G401.6 (cell line): ENCODE results near the gene GOLGA6L9.
"Not testable (repeated sequence)": the region's sequence is repeated elsewhere in the genome, so short reads cannot be mapped to it uniquely, and the experiment has no call there.

Experiments used
- FAIRE-seq: peaks from 2 replicates; lab custom pipeline; 2012; peaks lifted over from hg19 to GRCh38; lab: Jason Lieb, UNC

Gene GOLGA6L9

GRCh38 chr15:82429693-82430092, at the start of gene GOLGA6L9:
Gene GOLGA6L9, plus strand, starts transcription at chr15:82429816. Its CDS starts 264 bp downstream, at chr15:82430080.
- not testable (repeated sequence) for FAIRE-seq

- not testable (repeated sequence) for FAIRE-seq
Measured at GRCh38 chr15:82381330-82381955, 48.2 kb upstream of the GOLGA6L9 start.

- not testable (repeated sequence) for FAIRE-seq
Measured at GRCh38 chr15:82387209-82387608, 42.4 kb upstream of the GOLGA6L9 start.

GRCh38 chr15:82390152-82390551, 39.5 kb upstream of the GOLGA6L9 start:
- not testable (repeated sequence) for FAIRE-seq

- FAIRE-seq, result not testable (repeated sequence)
Measured at GRCh38 chr15:82392077-82392476, 37.5 kb upstream of the GOLGA6L9 start.

GRCh38 chr15:82393671-82394070, 35.9 kb upstream of the GOLGA6L9 start:
- no peak for FAIRE-seq

GRCh38 chr15:82395788-82396187, 33.8 kb upstream of the GOLGA6L9 start:
- not testable (repeated sequence) for FAIRE-seq

- FAIRE-seq, result no peak
Measured at GRCh38 chr15:82397817-82398216, 31.8 kb upstream of the GOLGA6L9 start.

GRCh38 chr15:82398785-82399184, 30.8 kb upstream of the GOLGA6L9 start:
- FAIRE-seq, result no peak

GRCh38 chr15:82399366-82400103, 30.1 kb upstream of the GOLGA6L9 start:
- FAIRE-seq, result not testable (repeated sequence)

- FAIRE-seq, result not testable (repeated sequence)
Measured at GRCh38 chr15:82401918-82402317, 27.7 kb upstream of the GOLGA6L9 start.

- FAIRE-seq, result not testable (repeated sequence)
Measured at GRCh38 chr15:82402341-82402740, 27.3 kb upstream of the GOLGA6L9 start.

GRCh38 chr15:82406211-82406610, 23.4 kb upstream of the GOLGA6L9 start:
- FAIRE-seq, result not testable (repeated sequence)

GRCh38 chr15:82410306-82410705, 19.3 kb upstream of the GOLGA6L9 start:
- FAIRE-seq, result not testable (repeated sequence)

GRCh38 chr15:82411595-82411994, 18.0 kb upstream of the GOLGA6L9 start:
- FAIRE-seq, result not testable (repeated sequence)

- FAIRE-seq, result not testable (repeated sequence)
Measured at GRCh38 chr15:82414525-82415191, 15.0 kb upstream of the GOLGA6L9 start.

- FAIRE-seq, result not testable (repeated sequence)
Measured at GRCh38 chr15:82420516-82420915, 9.1 kb upstream of the GOLGA6L9 start.

GRCh38 chr15:82420966-82421365, 8.7 kb upstream of the GOLGA6L9 start:
- FAIRE-seq, result not testable (repeated sequence)

- FAIRE-seq, result not testable (repeated sequence)
Measured at GRCh38 chr15:82427117-82427516, 2.5 kb upstream of the GOLGA6L9 start.

- not testable (repeated sequence) for FAIRE-seq
Measured at GRCh38 chr15:82445420-82445819, 15.8 kb downstream of the GOLGA6L9 start.

- not testable (repeated sequence) for FAIRE-seq
Measured at GRCh38 chr15:82457336-82457735, 27.7 kb downstream of the GOLGA6L9 start.

GRCh38 chr15:82465629-82466028, 36.0 kb downstream of the GOLGA6L9 start:
- FAIRE-seq, result not testable (repeated sequence)

- FAIRE-seq, result not testable (repeated sequence)
Measured at GRCh38 chr15:82468205-82468604, 38.6 kb downstream of the GOLGA6L9 start.
